B cell (primary cell): ENCODE data around the gene MRGPRX1. TPM values are rescaled to one million over a fixed set of nuclear protein-coding genes. Genes with fewer than 3 reads are reported as not detected.

ENCODE experiments used
- ATAC-seq: fragments of 200-7000 bp; cut with Tn5 transposase; one replicate; pipeline ENCODE4 v1.10.0; 2021; ENCODE audit warnings: low read depth, mild to moderate bottlenecking, moderate number of reproducible peaks, moderate library complexity
- CTCF ChIA-PET: fragments of 350-600 bp; sonication (Branson Sonifier 250); formaldehyde crosslinking; loops from one replicate; lab custom pipeline; 2021; ENCODE audit warnings: antibody characterized with exemption, inconsistent platforms; lab: Charles Lee
- POLR2A ChIA-PET: fragments of 350-600 bp; sonication (Branson Sonifier 250); formaldehyde crosslinking; loops from one replicate; lab custom pipeline; 2021; ENCODE audit warnings: antibody characterized with exemption; lab: Charles Lee
- DNase-seq: peaks from one replicate; pipeline ENCODE4 v3.0.0; 2013
- H2AFZ ChIP-seq: 2 replicates; pipeline ENCODE4 v1.6.1; 2012; ENCODE audit warnings: mild to moderate bottlenecking, low read depth, low read length; ENCODE audit not compliant: insufficient read depth, poor library complexity, severe bottlenecking
- H3K27ac ChIP-seq, 2 donors: 1 replicate in 1 of 2; 2 replicates in 1 of 2; pipeline ENCODE4 v1.5.1; 2012 to 2013; ENCODE audit warnings: low read length in 2 of 2, mild to moderate bottlenecking in 2 of 2, moderate library complexity in 1 of 2
- H3K27me3 ChIP-seq, 4 experiments: fragments of 200-600 bp in 1 of 4; sonication (generic) in 1 of 4; replicated peaks in 1 of 4; 1 replicate in 2 of 4; 2 replicates in 2 of 4; pipeline versions ENCODE4 v1.6.1 to v1.7.0; 2013 to 2016; ENCODE audit warnings: low read length in 3 of 4, mild to moderate bottlenecking in 2 of 4, mixed read lengths in 1 of 4, moderate library complexity in 1 of 4; ENCODE audit not compliant: insufficient read depth in 4 of 4, control insufficient read depth in 3 of 4; ENCODE audit errors: control extremely low read depth in 1 of 4
- H3K36me3 ChIP-seq, 2 experiments: replicated peaks in 1 of 2; 1 replicate in 1 of 2; 2 replicates in 1 of 2; pipeline versions ENCODE4 v1.6.1 to v1.7.1; 2013; ENCODE audit warnings: low read length in 1 of 2; ENCODE audit not compliant: insufficient read depth in 2 of 2, control insufficient read depth in 1 of 2; ENCODE audit errors: control extremely low read depth in 1 of 2, extremely low read depth in 1 of 2
- H3K4me1 ChIP-seq, 2 donors: fragments of 200-600 bp in 1 of 2; sonication (generic) in 1 of 2; 1 replicate in 1 of 2; 2 replicates in 1 of 2; pipeline versions ENCODE4 v1.5.1 to v1.6.1; 2013 to 2017; ENCODE audit warnings: low read length in 2 of 2; ENCODE audit not compliant: control insufficient read depth in 2 of 2, insufficient read depth in 2 of 2
- H3K4me2 ChIP-seq: replicated peaks from 2 replicates; pipeline ENCODE3; 2012; ENCODE audit warnings: mild to moderate bottlenecking, low read depth, low read length; ENCODE audit not compliant: poor library complexity, severe bottlenecking
- H3K4me3 ChIP-seq, 5 experiments: fragments of 200-600 bp in 1 of 5; sonication (generic) in 1 of 5; 1 replicate in 3 of 5; 2 replicates in 2 of 5; pipeline versions ENCODE4 v1.5.1 to v1.7.0; 2011 to 2016; ENCODE audit warnings: low read length in 4 of 5, mild to moderate bottlenecking in 4 of 5, low read depth in 2 of 5, control low read depth in 1 of 5, moderate library complexity in 1 of 5; ENCODE audit not compliant: insufficient read depth in 1 of 5; ENCODE audit errors: control extremely low read depth in 1 of 5, extremely low read depth in 1 of 5
- H3K79me2 ChIP-seq: fragments of 200-600 bp; sonication (generic); one replicate; pipeline ENCODE4 v1.6.0; 2016; ENCODE audit warnings: low read length; ENCODE audit not compliant: control insufficient read depth, insufficient read depth
- H3K9ac ChIP-seq: fragments of 200-600 bp; sonication (generic); 2 replicates; pipeline ENCODE4 v1.6.1; 2017; ENCODE audit warnings: mild to moderate bottlenecking, low read length, moderate library complexity
- H3K9me3 ChIP-seq, 3 donors: one replicate each; pipeline versions ENCODE4 v1.6.1 to v1.7.1; 2013; ENCODE audit warnings: low read length in 2 of 3; ENCODE audit not compliant: control insufficient read depth in 2 of 3, insufficient read depth in 1 of 3; ENCODE audit errors: control extremely low read depth in 1 of 3
- H4K20me1 ChIP-seq: 2 replicates; pipeline ENCODE4 v1.6.0; 2012; ENCODE audit warnings: mild to moderate bottlenecking, low read length; ENCODE audit not compliant: insufficient read depth, control insufficient read depth, poor library complexity, severe bottlenecking
- H3K27ac Mint-ChIP-seq: one replicate; pipeline ENCODE4 v1.8.0; 2021; ENCODE audit warnings: mixed read lengths
- H3K27me3 Mint-ChIP-seq: one replicate; pipeline ENCODE4 v1.8.0; 2021; ENCODE audit warnings: mixed read lengths
- H3K4me1 Mint-ChIP-seq: one replicate; pipeline ENCODE4 v1.8.0; 2021; ENCODE audit warnings: mixed read lengths
- H3K4me3 Mint-ChIP-seq: one replicate; pipeline ENCODE4 v1.8.0; 2021; ENCODE audit warnings: mixed read lengths
- H3K9me3 Mint-ChIP-seq: one replicate; pipeline ENCODE4 v1.8.0; 2022; ENCODE audit warnings: mixed read lengths; ENCODE audit not compliant: insufficient read depth
- EZH2 ChIP-seq: IDR thresholded peaks from 2 replicates; pipeline ENCODE4 v1.6.1; 2012; ENCODE audit warnings: borderline replicate concordance, low read depth, mild to moderate bottlenecking, moderate library complexity, low read length; ENCODE audit not compliant: insufficient read depth, poor library complexity, severe bottlenecking
- WGBS: methylation state at CpG from one replicate; pipeline ENCODE4 v1.1.5; 2013; ENCODE audit warnings: missing lambda C conversion rate; ENCODE audit not compliant: insufficient coverage; 5-methylcytosine and 5-hydroxymethylcytosine counted together
- intact Hi-C: fragments of 100-400 bp; cut with micrococcal nuclease; formaldehyde crosslinking; loops from one replicate; pipeline ENCODE4 v1.10.0; 2022
- polyA plus RNA-seq: library from polyadenylated mRNA; depleted of rRNA; stranded (reverse); fragments of >200 nt; gene quantifications from 2 replicates; pipeline ENCODE4 v1.2.3, GENCODE V29; 2012
- total RNA-seq, 2 donors: library from RNA; stranded (reverse); fragments of 120-200 nt in 1 of 2; gene quantifications; 1 replicate in 1 of 2; 2 replicates in 1 of 2; pipeline versions ENCODE4 v1.2.3 to v1.2.4, GENCODE V29; 2013 to 2022
- TF ChIP-seq, protein P1 (sequence below): fragments of 200-600 bp; IDR thresholded peaks from one replicate; pipeline ENCODE4 v1.8.0; 2022; ENCODE audit warnings: antibody characterized with exemption, mild to moderate bottlenecking

The MRGPRX1 gene
- total and polyA plus RNA-seq, 2 donors (not counting 1 experiment from before 2014, with no cell fraction given): not detected

DNA sequence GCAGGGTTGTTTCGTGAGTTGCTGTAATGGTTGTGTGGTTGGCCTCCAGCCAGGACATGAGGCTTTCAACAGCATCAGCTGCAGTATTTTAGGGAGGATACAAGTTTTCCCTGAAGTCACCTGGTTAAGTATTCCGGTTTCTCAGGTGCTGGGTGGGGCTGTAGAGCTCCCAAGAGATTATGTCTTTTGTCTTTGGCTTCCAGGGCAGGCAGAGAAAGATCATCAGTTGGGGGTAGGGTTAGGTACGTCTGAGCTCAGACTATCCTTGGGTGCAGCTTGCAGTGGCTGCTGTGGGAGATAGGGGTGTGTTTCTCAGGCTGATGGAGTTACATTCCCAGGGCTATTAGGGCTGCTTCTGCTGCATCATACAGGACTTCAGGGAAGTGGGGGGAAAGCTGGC, 47.5 kb upstream of the MRGPRX1 start:
- WGBS: 73% methylated on average over 3 of the region's 3 CpGs
- H3K4me2 ChIP-seq: no peak overlapping the region
- no peak overlapping the region for H3K4me3 Mint-ChIP-seq
- no peak overlapping the region for H3K27ac ChIP-seq
- no peak overlapping the region for H2AFZ ChIP-seq
- H3K27me3 ChIP-seq: peaks cover 0 to 2% (median 0%) of the 10 kb centered on the region in 4 experiments
- H4K20me1 ChIP-seq: no peaks in the 10 kb centered on the region
- ChIA-PET CTCF (no interaction called here), POLR2A (no interaction called here)
- H3K36me3 ChIP-seq: no peaks in the 10 kb centered on the region
- no peak for ATAC-seq
- no peak overlapping the region for H3K27ac Mint-ChIP-seq
- intact Hi-C loops: no loop called here
- no peaks in the 10 kb centered on the region for H3K4me1 ChIP-seq
- no peaks in the 10 kb centered on the region for H3K9me3 ChIP-seq
- no peaks in the 10 kb centered on the region for H3K4me1 Mint-ChIP-seq
- TF ChIP-seq, protein P1, sequence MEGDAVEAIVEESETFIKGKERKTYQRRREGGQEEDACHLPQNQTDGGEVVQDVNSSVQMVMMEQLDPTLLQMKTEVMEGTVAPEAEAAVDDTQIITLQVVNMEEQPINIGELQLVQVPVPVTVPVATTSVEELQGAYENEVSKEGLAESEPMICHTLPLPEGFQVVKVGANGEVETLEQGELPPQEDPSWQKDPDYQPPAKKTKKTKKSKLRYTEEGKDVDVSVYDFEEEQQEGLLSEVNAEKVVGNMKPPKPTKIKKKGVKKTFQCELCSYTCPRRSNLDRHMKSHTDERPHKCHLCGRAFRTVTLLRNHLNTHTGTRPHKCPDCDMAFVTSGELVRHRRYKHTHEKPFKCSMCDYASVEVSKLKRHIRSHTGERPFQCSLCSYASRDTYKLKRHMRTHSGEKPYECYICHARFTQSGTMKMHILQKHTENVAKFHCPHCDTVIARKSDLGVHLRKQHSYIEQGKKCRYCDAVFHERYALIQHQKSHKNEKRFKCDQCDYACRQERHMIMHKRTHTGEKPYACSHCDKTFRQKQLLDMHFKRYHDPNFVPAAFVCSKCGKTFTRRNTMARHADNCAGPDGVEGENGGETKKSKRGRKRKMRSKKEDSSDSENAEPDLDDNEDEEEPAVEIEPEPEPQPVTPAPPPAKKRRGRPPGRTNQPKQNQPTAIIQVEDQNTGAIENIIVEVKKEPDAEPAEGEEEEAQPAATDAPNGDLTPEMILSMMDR: no peak
- TF ChIP-seq EZH2: no peak
- H3K4me3 ChIP-seq: no peak overlapping the region
- H3K79me2 ChIP-seq: no peaks in the 10 kb centered on the region
- peaks cover 2% of the 10 kb centered on the region for H3K9me3 Mint-ChIP-seq
- H3K27me3 Mint-ChIP-seq: no peaks in the 10 kb centered on the region
- DNase-seq: no peak
- no peak overlapping the region for H3K9ac ChIP-seq

- intact Hi-C loops: no loop called here
- CTCF ChIA-PET: no interaction called here
Measured at GRCh38 chr11:18981897-18982296, 42.7 kb upstream of the MRGPRX1 start.

More at GRCh38 chr11:18981897-18982296, 42.7 kb upstream of the MRGPRX1 start:
- H3K4me3 ChIP-seq: no peak overlapping the region
- DNase-seq (no peak), ATAC-seq (no peak)
- 86% methylated on average over 3 of the region's 4 CpGs for WGBS
- no peak overlapping the region for H2AFZ ChIP-seq
- TF ChIP-seq, protein P1: no peak
- no peak for TF ChIP-seq EZH2
- H3K36me3 ChIP-seq: no peaks in the 10 kb centered on the region
- H3K27me3 Mint-ChIP-seq: no peaks in the 10 kb centered on the region
- no peak overlapping the region for H3K4me2 ChIP-seq
- no peak overlapping the region for H3K9ac ChIP-seq
- H3K27me3 ChIP-seq: peaks cover 0 to 4% (median 0%) of the 10 kb centered on the region in 4 experiments
- no peak overlapping the region for H3K27ac Mint-ChIP-seq
- POLR2A ChIA-PET: no interaction called here
- H3K9me3 ChIP-seq: no peaks in the 10 kb centered on the region
- H3K79me2 ChIP-seq: no peaks in the 10 kb centered on the region
- H3K4me3 Mint-ChIP-seq: no peak overlapping the region
- no peak overlapping the region for H3K27ac ChIP-seq
- H4K20me1 ChIP-seq: no peaks in the 10 kb centered on the region
- no peaks in the 10 kb centered on the region for H3K4me1 ChIP-seq
- no peaks in the 10 kb centered on the region for H3K4me1 Mint-ChIP-seq
- peaks cover 3% of the 10 kb centered on the region for H3K9me3 Mint-ChIP-seq
